ENCODE measurements around the gene AK9.

DNA sequence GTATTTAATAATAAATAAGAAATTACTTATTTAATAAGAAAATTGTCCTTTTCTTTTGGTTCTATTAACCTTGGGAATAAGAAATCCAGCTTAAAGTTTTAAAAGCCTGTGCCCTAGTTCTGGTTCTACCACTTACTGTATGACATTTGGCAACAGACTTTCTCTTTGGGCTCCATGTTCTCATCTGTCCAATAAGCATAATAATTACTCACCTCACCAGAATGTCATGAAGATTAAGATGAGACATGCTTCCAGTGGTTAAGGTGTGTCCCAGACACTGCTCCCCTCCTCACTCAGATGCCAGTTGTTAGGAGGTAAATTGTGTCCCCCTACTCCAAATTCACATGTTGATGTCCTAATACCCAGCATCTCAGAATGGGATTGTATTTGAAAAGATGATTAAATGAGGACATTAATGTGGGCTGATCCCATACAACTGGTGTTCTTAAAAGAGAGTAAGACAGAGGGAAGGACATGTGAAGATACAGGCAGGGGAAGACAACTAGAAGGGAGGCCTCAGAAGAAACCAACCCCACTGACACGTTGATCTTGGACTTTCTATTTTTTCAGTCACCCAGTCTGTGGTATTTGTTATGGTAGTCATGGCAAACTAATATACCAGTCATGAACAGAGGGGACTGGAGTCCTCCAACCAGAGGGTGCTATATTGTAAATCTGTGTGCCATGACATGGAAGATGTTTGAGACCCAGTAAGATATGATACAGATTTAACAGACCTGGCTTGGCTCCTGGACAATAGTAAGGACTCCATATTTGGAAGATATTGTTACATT is 229.1 kb downstream of the AK9 start:
- TF ChIP-seq, protein P1, sequence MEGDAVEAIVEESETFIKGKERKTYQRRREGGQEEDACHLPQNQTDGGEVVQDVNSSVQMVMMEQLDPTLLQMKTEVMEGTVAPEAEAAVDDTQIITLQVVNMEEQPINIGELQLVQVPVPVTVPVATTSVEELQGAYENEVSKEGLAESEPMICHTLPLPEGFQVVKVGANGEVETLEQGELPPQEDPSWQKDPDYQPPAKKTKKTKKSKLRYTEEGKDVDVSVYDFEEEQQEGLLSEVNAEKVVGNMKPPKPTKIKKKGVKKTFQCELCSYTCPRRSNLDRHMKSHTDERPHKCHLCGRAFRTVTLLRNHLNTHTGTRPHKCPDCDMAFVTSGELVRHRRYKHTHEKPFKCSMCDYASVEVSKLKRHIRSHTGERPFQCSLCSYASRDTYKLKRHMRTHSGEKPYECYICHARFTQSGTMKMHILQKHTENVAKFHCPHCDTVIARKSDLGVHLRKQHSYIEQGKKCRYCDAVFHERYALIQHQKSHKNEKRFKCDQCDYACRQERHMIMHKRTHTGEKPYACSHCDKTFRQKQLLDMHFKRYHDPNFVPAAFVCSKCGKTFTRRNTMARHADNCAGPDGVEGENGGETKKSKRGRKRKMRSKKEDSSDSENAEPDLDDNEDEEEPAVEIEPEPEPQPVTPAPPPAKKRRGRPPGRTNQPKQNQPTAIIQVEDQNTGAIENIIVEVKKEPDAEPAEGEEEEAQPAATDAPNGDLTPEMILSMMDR (IDR thresholded peaks at IDR 0.05) = no peak
- TF ChIP-seq POLR2AphosphoS5 (IDR thresholded peaks at IDR 0.05) = no peak
- TF ChIP-seq POLR2A (IDR thresholded peaks at IDR 0.05; ENCODE audit: low read depth) = no peak
- no peak for TF ChIP-seq EP300 (IDR thresholded peaks at IDR 0.05)
